WTC11 (cell line): ENCODE results near the gene POLR3GL. TPM values are rescaled to one million over a fixed set of nuclear protein-coding genes. Genes with fewer than 3 reads are reported as not detected.

Experiments
- ATAC-seq: fragments of 200-7000 bp; cut with Tn5 transposase; 2 replicates; pipeline ENCODE4 v1.10.0; 2021; ENCODE audit warnings: mild to moderate bottlenecking, moderate library complexity
- CTCF ChIA-PET: fragments of 300-600 bp; sonication (Branson Sonifier 250); formaldehyde crosslinking; loops from one replicate; lab custom pipeline; 2021; ENCODE audit warnings: antibody characterized with exemption; lab: Charles Lee
- POLR2A ChIA-PET: fragments of 350-600 bp; sonication (Branson Sonifier 250); formaldehyde crosslinking; loops from one replicate; lab custom pipeline; 2021; ENCODE audit warnings: antibody characterized with exemption; lab: Charles Lee
- DNase-seq: peaks from one replicate; pipeline ENCODE4 v3.0.0; 2021; ENCODE audit warnings: low spot score
- H3K27ac Mint-ChIP-seq: 2 replicates; pipeline ENCODE4 v1.8.0; 2021; ENCODE audit warnings: mixed read lengths
- H3K27me3 Mint-ChIP-seq: 2 replicates; pipeline ENCODE4 v1.8.0; 2021; ENCODE audit warnings: low read depth, mild to moderate bottlenecking, moderate library complexity, mixed read lengths
- H3K36me3 Mint-ChIP-seq: 2 replicates; pipeline ENCODE4 v1.8.0; 2021; ENCODE audit warnings: mixed read lengths
- H3K4me1 Mint-ChIP-seq: 2 replicates; pipeline ENCODE4 v1.8.0; 2022; ENCODE audit warnings: mixed read lengths
- H3K4me3 Mint-ChIP-seq: 2 replicates; pipeline ENCODE4 v1.8.0; 2021; ENCODE audit warnings: mild to moderate bottlenecking, moderate library complexity, mixed read lengths
- H3K9me3 Mint-ChIP-seq: 2 replicates; pipeline ENCODE4 v1.8.0; 2021; ENCODE audit warnings: mixed read lengths
- EMX1 ChIP-seq: fragments of 250-450 bp; sonication (Bioruptor Pico); IDR thresholded peaks from 2 replicates; pipeline ENCODE4 v1.8.0; 2021; ENCODE audit warnings: mild to moderate bottlenecking
- GABPB1 ChIP-seq: sonication (generic); formaldehyde crosslinking; IDR thresholded peaks from 2 replicates; pipeline ENCODE4 v1.8.1; 2023; ENCODE audit warnings: mild to moderate bottlenecking, missing genetic modification reagents
- GTF2I ChIP-seq: fragments of 250-450 bp; sonication (Bioruptor Pico); conservative IDR thresholded peaks from 2 replicates; pipeline ENCODE4 v1.4.0; 2021; ENCODE audit warnings: mild to moderate bottlenecking
- NR3C1 ChIP-seq: sonication (generic); formaldehyde crosslinking; conservative IDR thresholded peaks from 2 replicates; pipeline ENCODE4 v1.8.1; 2023; ENCODE audit warnings: low read depth, mild to moderate bottlenecking, missing genetic modification reagents
- OVOL2 ChIP-seq: fragments of 250-450 bp; sonication (Bioruptor Pico); IDR thresholded peaks from 2 replicates; pipeline ENCODE4 v1.9.0; 2021; ENCODE audit warnings: mild to moderate bottlenecking, borderline replicate concordance
- ZNF232 ChIP-seq: sonication (generic); formaldehyde crosslinking; IDR thresholded peaks from 2 replicates; pipeline ENCODE4 v1.8.0; 2022; ENCODE audit warnings: mild to moderate bottlenecking, missing genetic modification reagents
- ZNF263 ChIP-seq: sonication (generic); formaldehyde crosslinking; IDR thresholded peaks from 2 replicates; pipeline ENCODE4 v1.8.1; 2022; ENCODE audit warnings: low read depth, mild to moderate bottlenecking, moderate library complexity, missing genetic modification reagents
- ZNF416 ChIP-seq: fragments of 250-450 bp; sonication (Bioruptor Pico); IDR thresholded peaks from 2 replicates; pipeline ENCODE4 v1.9.0; 2021; ENCODE audit warnings: mild to moderate bottlenecking, inconsistent platforms
- total RNA-seq: library from RNA; stranded (reverse); gene quantifications from 3 replicates; pipeline ENCODE4 v1.2.3, GENCODE V29; 2021
- TF ChIP-seq, protein P1 (sequence below): fragments of 250-450 bp; sonication (Bioruptor Pico); IDR thresholded peaks from 2 replicates; pipeline ENCODE4 v2.1.2; 2022; ENCODE audit warnings: mild to moderate bottlenecking, moderate library complexity
- TF ChIP-seq, protein P2 (sequence below): sonication (generic); formaldehyde crosslinking; IDR thresholded peaks from 2 replicates; pipeline ENCODE4 v1.8.0; 2023; ENCODE audit warnings: mild to moderate bottlenecking, missing genetic modification reagents
- TF ChIP-seq, protein P3 (sequence below): sonication (generic); formaldehyde crosslinking; IDR thresholded peaks from 2 replicates; pipeline ENCODE4 v1.8.0; 2022; ENCODE audit warnings: mild to moderate bottlenecking, missing genetic modification reagents
- TF ChIP-seq, protein P4 (sequence below): sonication (generic); formaldehyde crosslinking; IDR thresholded peaks from 2 replicates; pipeline ENCODE4 v1.8.0; 2022; ENCODE audit warnings: mild to moderate bottlenecking, missing genetic modification reagents
- TF ChIP-seq, protein P5 (sequence below): sonication (generic); formaldehyde crosslinking; IDR thresholded peaks from 2 replicates; pipeline ENCODE4 v1.8.0; 2023; ENCODE audit warnings: missing genetic modification reagents
- TF ChIP-seq, protein P6 (sequence below): fragments of 250-450 bp; sonication (Bioruptor Pico); conservative IDR thresholded peaks from 2 replicates; pipeline ENCODE4 v1.9.0; 2021; ENCODE audit warnings: mild to moderate bottlenecking

Gene POLR3GL
- total RNA-seq, 1 experiment from 2014 or later, result 3.8 TPM

DNA sequence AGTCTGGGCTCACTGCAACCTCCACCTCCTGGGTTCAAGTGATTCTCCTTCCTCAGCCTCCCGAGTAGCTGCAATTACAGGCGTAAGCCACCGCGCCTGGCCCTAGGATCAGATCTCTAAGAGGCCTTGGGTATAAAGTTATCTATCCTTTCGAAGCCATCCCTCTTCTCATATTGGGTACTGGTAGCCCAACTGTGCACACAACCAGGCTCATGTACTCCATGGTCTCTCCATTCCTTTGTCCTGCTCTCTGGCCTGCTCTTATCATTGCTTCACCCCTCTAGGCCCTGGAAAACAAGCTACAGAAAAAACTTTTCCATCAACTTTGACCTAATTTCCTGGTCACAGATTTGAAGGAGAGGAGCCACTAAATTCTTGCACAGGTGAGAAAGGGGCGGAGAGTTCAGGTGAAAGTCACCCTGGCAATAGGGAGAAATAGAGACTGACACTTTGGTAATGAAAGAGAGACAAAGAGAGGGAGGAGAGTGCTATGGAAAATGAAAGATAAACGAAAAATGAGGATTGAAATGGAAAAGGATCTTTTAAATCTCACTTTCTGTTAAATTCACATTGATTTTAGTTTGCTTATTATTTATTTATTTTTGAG, 25.9 kb downstream of the POLR3GL start:
- DNase-seq (no peak), ATAC-seq (no peak)
- peak overlapping the region; percentile 83 for H3K27ac Mint-ChIP-seq
- POLR2A ChIA-PET, result interaction anchor here (0.7 to 0.9 kb wide), 3 partner anchors 8 to 145 kb away, joined by 3 to 4 read pairs (median 3); partner anchors contain the start of gene NUDT17
- no peaks in the 10 kb centered on the region for H3K27me3 Mint-ChIP-seq
- CTCF ChIA-PET, result interaction anchor here (0.6 to 4.8 kb wide), 6 partner anchors 11 to 132 kb away, joined by 3 to 28 read pairs (median 9); partner anchors contain the start of gene PIAS3
- TF ChIP-seq OVOL2 (CRISPR knock-in tag) (no peak), ZNF416 (CRISPR knock-in tag) (no peak), GTF2I (CRISPR knock-in tag) (no peak), ZNF232 (CRISPR knock-in tag) (no peak), ZNF263 (CRISPR knock-in tag) (no peak)
- TF ChIP-seq, protein P1, sequence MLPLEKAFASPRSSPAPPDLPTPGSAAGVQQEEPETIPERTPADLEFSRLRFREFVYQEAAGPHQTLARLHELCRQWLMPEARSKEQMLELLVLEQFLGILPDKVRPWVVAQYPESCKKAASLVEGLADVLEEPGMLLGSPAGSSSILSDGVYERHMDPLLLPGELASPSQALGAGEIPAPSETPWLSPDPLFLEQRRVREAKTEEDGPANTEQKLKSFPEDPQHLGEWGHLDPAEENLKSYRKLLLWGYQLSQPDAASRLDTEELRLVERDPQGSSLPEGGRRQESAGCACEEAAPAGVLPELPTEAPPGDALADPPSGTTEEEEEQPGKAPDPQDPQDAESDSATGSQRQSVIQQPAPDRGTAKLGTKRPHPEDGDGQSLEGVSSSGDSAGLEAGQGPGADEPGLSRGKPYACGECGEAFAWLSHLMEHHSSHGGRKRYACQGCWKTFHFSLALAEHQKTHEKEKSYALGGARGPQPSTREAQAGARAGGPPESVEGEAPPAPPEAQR (CRISPR knock-in tag), result no peak
- TF ChIP-seq, protein P2, sequence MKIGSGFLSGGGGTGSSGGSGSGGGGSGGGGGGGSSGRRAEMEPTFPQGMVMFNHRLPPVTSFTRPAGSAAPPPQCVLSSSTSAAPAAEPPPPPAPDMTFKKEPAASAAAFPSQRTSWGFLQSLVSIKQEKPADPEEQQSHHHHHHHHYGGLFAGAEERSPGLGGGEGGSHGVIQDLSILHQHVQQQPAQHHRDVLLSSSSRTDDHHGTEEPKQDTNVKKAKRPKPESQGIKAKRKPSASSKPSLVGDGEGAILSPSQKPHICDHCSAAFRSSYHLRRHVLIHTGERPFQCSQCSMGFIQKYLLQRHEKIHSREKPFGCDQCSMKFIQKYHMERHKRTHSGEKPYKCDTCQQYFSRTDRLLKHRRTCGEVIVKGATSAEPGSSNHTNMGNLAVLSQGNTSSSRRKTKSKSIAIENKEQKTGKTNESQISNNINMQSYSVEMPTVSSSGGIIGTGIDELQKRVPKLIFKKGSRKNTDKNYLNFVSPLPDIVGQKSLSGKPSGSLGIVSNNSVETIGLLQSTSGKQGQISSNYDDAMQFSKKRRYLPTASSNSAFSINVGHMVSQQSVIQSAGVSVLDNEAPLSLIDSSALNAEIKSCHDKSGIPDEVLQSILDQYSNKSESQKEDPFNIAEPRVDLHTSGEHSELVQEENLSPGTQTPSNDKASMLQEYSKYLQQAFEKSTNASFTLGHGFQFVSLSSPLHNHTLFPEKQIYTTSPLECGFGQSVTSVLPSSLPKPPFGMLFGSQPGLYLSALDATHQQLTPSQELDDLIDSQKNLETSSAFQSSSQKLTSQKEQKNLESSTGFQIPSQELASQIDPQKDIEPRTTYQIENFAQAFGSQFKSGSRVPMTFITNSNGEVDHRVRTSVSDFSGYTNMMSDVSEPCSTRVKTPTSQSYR (CRISPR knock-in tag), result no peak
- TF ChIP-seq, protein P3, sequence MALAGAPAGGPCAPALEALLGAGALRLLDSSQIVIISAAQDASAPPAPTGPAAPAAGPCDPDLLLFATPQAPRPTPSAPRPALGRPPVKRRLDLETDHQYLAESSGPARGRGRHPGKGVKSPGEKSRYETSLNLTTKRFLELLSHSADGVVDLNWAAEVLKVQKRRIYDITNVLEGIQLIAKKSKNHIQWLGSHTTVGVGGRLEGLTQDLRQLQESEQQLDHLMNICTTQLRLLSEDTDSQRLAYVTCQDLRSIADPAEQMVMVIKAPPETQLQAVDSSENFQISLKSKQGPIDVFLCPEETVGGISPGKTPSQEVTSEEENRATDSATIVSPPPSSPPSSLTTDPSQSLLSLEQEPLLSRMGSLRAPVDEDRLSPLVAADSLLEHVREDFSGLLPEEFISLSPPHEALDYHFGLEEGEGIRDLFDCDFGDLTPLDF (CRISPR knock-in tag), result no peak
- H3K4me1 Mint-ChIP-seq, result peaks cover 56% of the 10 kb centered on the region
- H3K9me3 Mint-ChIP-seq, result no peaks in the 10 kb centered on the region
- no peak overlapping the region for H3K4me3 Mint-ChIP-seq
- peaks cover 30% of the 10 kb centered on the region for H3K36me3 Mint-ChIP-seq

DNA sequence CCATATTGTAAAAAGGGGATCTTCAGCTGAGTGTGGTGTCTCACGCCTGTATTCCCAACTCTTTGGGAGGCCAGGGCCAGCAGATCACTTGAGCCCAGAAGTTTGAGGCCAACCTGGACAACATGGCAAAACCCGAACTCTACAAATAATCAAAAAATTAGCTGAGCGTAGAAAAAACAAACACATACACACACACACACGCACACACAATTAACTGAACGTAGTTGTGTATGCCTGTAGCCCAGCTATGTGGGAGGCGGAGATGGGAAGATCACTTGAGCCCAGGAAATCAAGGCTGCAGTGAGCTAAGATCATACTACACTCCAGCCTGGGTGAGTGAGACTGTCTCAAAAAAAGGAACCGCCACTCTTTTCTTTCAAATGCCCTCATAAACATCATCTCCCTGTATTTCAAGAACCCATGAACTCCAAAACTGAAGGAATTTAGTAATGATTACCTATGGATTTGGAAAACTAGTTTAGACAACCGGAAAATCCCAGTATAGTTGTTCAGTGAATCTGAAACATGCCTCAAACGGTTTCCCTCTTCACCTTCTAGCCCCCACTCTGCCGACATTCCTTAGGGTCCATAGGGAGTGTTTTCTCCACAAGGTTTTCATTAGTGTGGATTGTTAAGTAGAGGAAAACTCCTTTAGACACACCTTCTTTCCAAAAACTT, 27.4 kb downstream of the POLR3GL start:
- no peak for TF ChIP-seq NR3C1 (CRISPR knock-in tag)
- peak; percentile 60; the same call in 1 of the 2 replicates for TF ChIP-seq GABPB1
- TF ChIP-seq, protein P1 (CRISPR knock-in tag), result no peak
- 0 out of 2 replicates have a peak, but pooled peaks have one; percentile 15 for TF ChIP-seq EMX1
- TF ChIP-seq, protein P4, sequence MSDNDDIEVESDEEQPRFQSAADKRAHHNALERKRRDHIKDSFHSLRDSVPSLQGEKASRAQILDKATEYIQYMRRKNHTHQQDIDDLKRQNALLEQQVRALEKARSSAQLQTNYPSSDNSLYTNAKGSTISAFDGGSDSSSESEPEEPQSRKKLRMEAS (CRISPR knock-in tag), result no peak
- TF ChIP-seq, protein P5, sequence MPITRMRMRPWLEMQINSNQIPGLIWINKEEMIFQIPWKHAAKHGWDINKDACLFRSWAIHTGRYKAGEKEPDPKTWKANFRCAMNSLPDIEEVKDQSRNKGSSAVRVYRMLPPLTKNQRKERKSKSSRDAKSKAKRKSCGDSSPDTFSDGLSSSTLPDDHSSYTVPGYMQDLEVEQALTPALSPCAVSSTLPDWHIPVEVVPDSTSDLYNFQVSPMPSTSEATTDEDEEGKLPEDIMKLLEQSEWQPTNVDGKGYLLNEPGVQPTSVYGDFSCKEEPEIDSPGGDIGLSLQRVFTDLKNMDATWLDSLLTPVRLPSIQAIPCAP, result no peak
- TF ChIP-seq, protein P6, sequence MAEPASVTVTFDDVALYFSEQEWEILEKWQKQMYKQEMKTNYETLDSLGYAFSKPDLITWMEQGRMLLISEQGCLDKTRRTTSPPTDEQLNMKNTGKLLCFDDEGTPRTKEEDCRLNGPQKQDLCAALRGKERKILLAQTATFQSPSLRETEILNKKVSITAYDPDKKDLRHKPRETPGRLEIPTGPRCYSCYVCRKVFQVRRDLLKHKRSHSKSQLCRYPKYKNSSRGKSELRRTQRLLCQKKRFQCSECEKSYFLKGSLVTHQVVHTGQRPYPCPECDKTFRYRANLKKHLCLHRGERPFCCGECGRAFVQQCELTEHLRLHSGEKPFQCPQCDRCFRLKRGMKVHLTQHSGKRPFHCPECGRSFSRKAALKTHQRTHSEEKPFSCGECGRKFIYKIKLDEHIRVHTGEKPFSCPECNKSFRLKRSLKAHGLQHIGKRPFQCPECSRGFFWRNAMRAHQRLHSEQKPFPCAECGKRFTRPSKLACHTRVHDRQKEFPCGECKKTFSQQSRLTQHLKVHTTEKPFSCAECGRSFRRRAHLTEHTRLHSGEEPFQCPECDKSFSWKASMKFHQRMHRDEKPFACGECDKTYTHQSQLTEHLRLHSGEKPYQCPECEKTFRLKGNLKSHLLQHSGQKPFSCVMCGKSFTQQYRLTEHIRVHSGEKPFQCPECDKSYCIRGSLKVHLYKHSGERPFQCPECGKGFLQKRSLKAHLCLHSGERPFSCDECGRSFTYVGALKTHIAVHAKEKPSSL (CRISPR knock-in tag), result no peak
- CTCF ChIA-PET, result interaction anchor here (0.9 to 3.0 kb wide), 4 partner anchors 12 to 100 kb away, joined by 4 to 21 read pairs (median 8); no protein-coding TSS in a partner anchor
- peak overlapping the region; percentile 83 for H3K27ac Mint-ChIP-seq

More for the DNA sequence above, 27.4 kb downstream of the POLR3GL start:
- peaks cover 51% of the 10 kb centered on the region for H3K4me1 Mint-ChIP-seq
- no peak for ATAC-seq
- POLR2A ChIA-PET, result interaction anchor here (1.4 kb wide), 1 partner anchor 12 kb away, joined by 4 read pairs; no protein-coding TSS in a partner anchor
- H3K4me3 Mint-ChIP-seq, result no peak overlapping the region
- no peaks in the 10 kb centered on the region for H3K27me3 Mint-ChIP-seq
- no peak for DNase-seq
- peaks cover 41% of the 10 kb centered on the region for H3K36me3 Mint-ChIP-seq
- H3K9me3 Mint-ChIP-seq, result no peaks in the 10 kb centered on the region
